ENCODE measurements around the gene PEPD. TPM values are rescaled to one million over a fixed set of nuclear protein-coding genes. Genes with fewer than 3 reads are reported as not detected.

PEPD gene
- total RNA-seq, 1 experiment from 2014 or later, result 14.2 TPM

DNA sequence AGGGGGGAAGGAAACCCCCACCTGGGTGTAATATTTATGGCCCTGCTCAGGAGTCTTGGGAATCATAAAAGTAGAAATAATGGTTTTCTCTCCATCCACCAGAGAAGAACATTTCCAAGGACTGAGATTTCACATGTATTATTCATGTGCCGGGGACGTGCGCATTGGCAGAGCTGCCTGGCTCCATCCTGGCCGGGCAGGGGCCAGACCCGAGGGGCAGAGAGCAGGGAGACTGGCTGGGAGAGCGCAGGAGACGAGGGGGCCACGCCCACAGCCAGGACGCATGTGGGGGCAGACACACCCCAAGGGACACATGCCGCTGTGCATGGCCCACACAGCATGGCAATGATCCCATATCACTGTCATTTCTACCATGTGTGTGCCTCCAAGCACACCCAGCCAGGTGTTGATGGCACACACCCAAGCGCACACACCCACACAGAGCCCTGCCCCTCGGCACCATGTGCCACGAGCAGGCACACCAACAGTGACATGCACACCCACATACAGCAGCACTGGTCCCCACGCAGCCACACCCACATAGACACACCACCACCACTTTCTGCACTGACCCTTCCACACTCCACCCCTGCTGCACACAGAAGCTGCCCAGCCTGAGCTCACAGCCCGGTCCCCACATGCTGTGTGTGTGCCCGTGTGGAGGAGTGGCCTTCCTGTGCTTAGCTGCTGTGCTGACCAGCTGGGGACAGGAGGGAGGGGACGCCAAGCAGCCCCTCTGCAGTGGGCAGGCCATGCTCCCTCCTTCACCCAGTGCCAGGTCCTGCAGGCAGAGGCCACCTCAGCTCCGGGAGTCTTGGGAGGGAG lies 108.8 kb downstream of the PEPD start:
- Histone ChIP-seq H3K9ac (ENCODE audit: low read length) (no peak overlapping the region), H3K9me3 (ENCODE audit: low read length) (no peaks in the 10 kb centered on the region), H3K4me2 (ENCODE audit: low read depth, low read length, poor library complexity, severe bottlenecking) (no peak overlapping the region), H2AFZ (ENCODE audit: low read length) (no peak overlapping the region), H4K20me1 (ENCODE audit: insufficient read depth, low read depth, low read length) (0 out of 2 replicates have a peak, but pooled peaks cover 5% of the 10 kb centered on the region), H3K79me2 (ENCODE audit: low read length) (no peaks in the 10 kb centered on the region), H3K27ac (ENCODE audit: low read length) (no peak overlapping the region), H3K4me3 (ENCODE audit: low read length) (no peak overlapping the region), H3K36me3 (ENCODE audit: insufficient read depth, low read length) (no peaks in the 10 kb centered on the region), H3K9me2 (replicated peaks; ENCODE audit: insufficient read depth, low read length) (no peaks in the 10 kb centered on the region), H3K4me1 (ENCODE audit: low read length) (no peaks in the 10 kb centered on the region), H3K27me3 (ENCODE audit: low read length) (no peaks in the 10 kb centered on the region)
- DNase-seq, result no peak

DNA sequence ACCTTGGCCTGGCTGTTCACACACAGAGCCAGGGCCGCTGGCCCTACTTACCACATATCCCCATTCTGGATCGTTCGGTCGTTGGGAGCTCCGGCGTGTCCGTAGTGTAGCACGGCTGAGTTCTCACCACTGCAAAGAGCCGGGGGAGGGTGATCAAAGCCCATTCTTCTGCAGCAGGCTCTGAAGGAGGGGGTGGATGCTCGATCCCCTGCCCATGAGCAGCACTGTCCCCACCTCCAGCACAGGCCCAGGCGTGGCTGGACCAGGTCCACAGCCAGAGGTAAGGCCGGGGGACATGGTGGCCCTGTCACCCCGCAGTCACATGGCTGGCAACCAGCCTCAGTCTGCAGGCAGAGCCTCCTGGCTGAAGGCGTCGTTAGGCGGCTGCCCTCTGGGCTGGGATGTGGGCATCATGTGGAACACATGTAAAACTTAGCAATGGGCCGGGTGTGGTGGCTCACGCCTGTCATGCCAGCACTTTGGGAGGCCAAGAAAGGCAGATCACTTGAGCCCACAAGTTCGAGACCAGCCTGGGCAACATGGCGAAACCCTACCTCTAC lies 109.9 kb downstream of the PEPD start:
- no peaks in the 10 kb centered on the region for H3K27me3 ChIP-seq (ENCODE audit: low read length)
- no peaks in the 10 kb centered on the region for H3K9me3 ChIP-seq (ENCODE audit: low read length)
- H3K4me2 ChIP-seq (ENCODE audit: low read depth, low read length, poor library complexity, severe bottlenecking), result no peak overlapping the region
- H2AFZ ChIP-seq (ENCODE audit: low read length), result no peak overlapping the region
- H3K9me2 ChIP-seq (replicated peaks; ENCODE audit: insufficient read depth, low read length), result no peaks in the 10 kb centered on the region
- H3K27ac ChIP-seq (ENCODE audit: low read length), result no peak overlapping the region
- H3K9ac ChIP-seq (ENCODE audit: low read length), result no peak overlapping the region
- H3K4me1 ChIP-seq (ENCODE audit: low read length), result no peaks in the 10 kb centered on the region
- H4K20me1 ChIP-seq (ENCODE audit: insufficient read depth, low read depth, low read length), result peaks cover 9% of the 10 kb centered on the region; the same call in 1 of the 2 replicates
- H3K36me3 ChIP-seq (ENCODE audit: insufficient read depth, low read length), result no peaks in the 10 kb centered on the region
- no peak overlapping the region for H3K4me3 ChIP-seq (ENCODE audit: low read length)
- DNase-seq, result no peak
- H3K79me2 ChIP-seq (ENCODE audit: low read length), result no peaks in the 10 kb centered on the region

DNA sequence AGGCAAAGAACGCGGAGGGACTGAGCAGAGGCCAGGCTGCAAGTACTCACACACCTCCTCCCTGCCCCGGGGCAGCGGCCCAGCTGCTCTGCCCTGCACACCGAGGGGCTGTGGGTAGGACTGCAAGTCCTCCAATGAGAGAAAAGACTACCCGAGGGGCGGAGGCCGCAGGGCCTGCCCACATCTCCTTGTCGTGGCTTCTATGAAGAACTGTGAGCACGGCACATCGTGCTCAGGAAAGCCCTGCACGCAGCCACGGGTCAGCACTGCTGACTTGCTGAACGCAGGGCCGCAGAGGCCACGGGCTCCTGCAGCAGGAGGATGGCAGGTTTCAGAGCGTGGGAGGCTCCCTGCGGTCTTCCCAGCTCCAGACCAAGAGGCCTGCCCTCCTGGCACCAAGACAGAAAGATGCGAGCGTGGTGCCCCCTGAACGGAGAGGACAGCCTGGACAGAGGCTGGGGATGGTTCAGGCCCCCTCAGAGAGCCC lies 110.6 kb downstream of the PEPD start:
- Histone ChIP-seq H2AFZ (ENCODE audit: low read length) (no peak overlapping the region), H3K9me2 (replicated peaks; ENCODE audit: insufficient read depth, low read length) (no peaks in the 10 kb centered on the region), H3K36me3 (ENCODE audit: insufficient read depth, low read length) (no peaks in the 10 kb centered on the region), H3K4me1 (ENCODE audit: low read length) (no peaks in the 10 kb centered on the region), H3K4me2 (ENCODE audit: low read depth, low read length, poor library complexity, severe bottlenecking) (no peak overlapping the region), H3K9ac (ENCODE audit: low read length) (no peak overlapping the region), H3K27me3 (ENCODE audit: low read length) (no peaks in the 10 kb centered on the region), H3K9me3 (ENCODE audit: low read length) (no peaks in the 10 kb centered on the region), H4K20me1 (ENCODE audit: insufficient read depth, low read depth, low read length) (peaks cover 13% of the 10 kb centered on the region; the same call in 1 of the 2 replicates), H3K27ac (ENCODE audit: low read length) (no peak overlapping the region), H3K4me3 (ENCODE audit: low read length) (no peak overlapping the region), H3K79me2 (ENCODE audit: low read length) (no peaks in the 10 kb centered on the region)
- DNase-seq, result no peak

DNA sequence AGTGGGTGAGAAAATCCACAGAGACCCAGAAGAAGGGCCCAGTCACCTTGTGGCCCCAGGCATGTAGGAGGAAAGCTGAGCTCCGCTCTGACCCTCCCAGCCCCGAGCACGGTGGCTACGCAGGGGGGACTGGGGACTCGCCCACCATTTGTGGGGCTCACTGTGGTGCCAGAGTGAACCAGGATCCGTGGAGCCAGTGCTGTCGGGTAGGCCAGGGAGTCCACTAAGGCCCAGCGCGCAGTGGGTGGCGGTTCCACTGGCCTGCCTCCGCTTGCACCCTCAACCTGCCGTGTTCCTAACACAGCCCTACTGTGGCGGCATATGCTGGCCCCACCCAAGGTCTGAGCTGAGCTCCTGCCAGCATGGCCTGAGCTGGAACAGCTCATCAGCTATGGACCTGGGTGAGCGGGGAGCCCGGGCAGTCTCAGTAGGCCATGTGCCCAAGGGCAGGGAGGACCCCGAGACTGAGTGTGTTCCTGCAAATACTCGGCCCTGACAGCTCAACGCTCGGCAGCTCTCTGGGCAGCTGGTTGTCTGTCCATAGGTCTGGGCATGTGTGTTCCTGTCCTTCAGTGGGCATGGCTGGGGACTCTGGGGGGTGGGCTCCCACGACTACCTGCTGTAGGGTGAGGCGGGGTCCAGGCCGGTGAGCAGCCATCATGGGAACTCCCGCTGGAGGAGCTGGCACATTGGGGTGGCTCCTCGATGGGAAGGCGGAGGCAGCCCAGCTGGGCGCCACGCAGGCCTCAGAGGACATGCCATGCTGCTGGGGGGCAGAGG lies 111.5 kb downstream of the PEPD start:
- H2AFZ ChIP-seq (ENCODE audit: low read length), result no peak overlapping the region
- H3K9me3 ChIP-seq (ENCODE audit: low read length), result no peaks in the 10 kb centered on the region
- H3K27me3 ChIP-seq (ENCODE audit: low read length), result no peaks in the 10 kb centered on the region
- no peak overlapping the region for H3K4me2 ChIP-seq (ENCODE audit: low read depth, low read length, poor library complexity, severe bottlenecking)
- H3K4me1 ChIP-seq (ENCODE audit: low read length), result no peaks in the 10 kb centered on the region
- no peaks in the 10 kb centered on the region for H3K36me3 ChIP-seq (ENCODE audit: insufficient read depth, low read length)
- no peak overlapping the region for H3K27ac ChIP-seq (ENCODE audit: low read length)
- no peak overlapping the region for H3K4me3 ChIP-seq (ENCODE audit: low read length)
- no peak overlapping the region for H3K9ac ChIP-seq (ENCODE audit: low read length)
- H4K20me1 ChIP-seq (ENCODE audit: insufficient read depth, low read depth, low read length), result peaks cover 9% of the 10 kb centered on the region; the same call in 1 of the 2 replicates
- H3K9me2 ChIP-seq (replicated peaks; ENCODE audit: insufficient read depth, low read length), result no peaks in the 10 kb centered on the region
- no peaks in the 10 kb centered on the region for H3K79me2 ChIP-seq (ENCODE audit: low read length)
- no peak for DNase-seq

DNA sequence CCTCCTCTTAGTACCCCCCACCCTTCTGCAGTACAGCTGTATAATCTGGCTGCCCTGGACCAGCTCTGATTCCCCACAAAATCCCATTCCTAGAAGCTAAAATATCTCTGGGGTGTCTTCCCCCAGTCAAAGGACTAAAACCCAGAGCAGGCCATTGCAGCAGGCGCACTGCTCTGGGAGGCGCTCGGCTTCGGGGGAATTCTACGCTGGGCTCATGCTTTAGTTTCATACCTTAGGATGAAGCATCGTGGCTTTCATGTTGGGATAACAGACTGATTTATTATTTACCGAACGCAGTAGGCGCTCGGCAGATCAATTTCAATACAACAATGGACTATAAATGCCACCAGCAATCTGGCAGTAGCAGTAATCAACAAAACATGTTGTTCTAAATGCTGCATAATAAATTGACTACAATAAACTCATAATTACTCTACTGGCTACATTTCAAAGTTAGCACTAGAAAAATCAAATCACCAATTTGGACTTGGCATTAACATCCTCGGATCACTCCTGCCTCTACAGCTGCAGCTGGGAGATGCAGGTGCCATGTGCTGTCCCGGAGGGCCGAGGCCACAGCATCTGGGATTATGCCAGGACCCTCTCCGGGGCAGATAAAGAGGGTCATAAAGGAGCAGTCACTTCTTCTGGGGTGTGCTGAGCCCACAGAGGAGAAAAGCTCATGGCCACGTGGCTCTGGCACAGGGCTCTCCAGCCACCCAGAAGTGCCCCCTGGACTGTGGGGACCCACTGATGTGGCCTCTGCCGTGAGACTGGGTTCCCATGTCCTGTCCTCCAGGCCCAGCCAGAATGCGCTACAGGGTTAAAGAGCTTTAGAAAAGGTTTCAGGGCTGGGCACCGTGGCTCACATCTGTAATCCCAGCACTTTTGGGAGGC lies 112.8 kb downstream of the PEPD start:
- no peaks in the 10 kb centered on the region for H3K9me2 ChIP-seq (replicated peaks; ENCODE audit: insufficient read depth, low read length)
- H3K27ac ChIP-seq (ENCODE audit: low read length), result no peak overlapping the region
- H3K36me3 ChIP-seq (ENCODE audit: insufficient read depth, low read length), result no peaks in the 10 kb centered on the region
- no peak for DNase-seq
- H3K4me1 ChIP-seq (ENCODE audit: low read length), result no peaks in the 10 kb centered on the region
- no peak overlapping the region for H3K4me2 ChIP-seq (ENCODE audit: low read depth, low read length, poor library complexity, severe bottlenecking)
- H3K9me3 ChIP-seq (ENCODE audit: low read length), result no peaks in the 10 kb centered on the region
- H3K4me3 ChIP-seq (ENCODE audit: low read length), result no peak overlapping the region
- H3K9ac ChIP-seq (ENCODE audit: low read length), result no peak overlapping the region
- no peak overlapping the region for H2AFZ ChIP-seq (ENCODE audit: low read length)
- H4K20me1 ChIP-seq (ENCODE audit: insufficient read depth, low read depth, low read length), result peaks cover 9% of the 10 kb centered on the region; the same call in 1 of the 2 replicates
- no peaks in the 10 kb centered on the region for H3K79me2 ChIP-seq (ENCODE audit: low read length)
- H3K27me3 ChIP-seq (ENCODE audit: low read length), result no peaks in the 10 kb centered on the region

DNA sequence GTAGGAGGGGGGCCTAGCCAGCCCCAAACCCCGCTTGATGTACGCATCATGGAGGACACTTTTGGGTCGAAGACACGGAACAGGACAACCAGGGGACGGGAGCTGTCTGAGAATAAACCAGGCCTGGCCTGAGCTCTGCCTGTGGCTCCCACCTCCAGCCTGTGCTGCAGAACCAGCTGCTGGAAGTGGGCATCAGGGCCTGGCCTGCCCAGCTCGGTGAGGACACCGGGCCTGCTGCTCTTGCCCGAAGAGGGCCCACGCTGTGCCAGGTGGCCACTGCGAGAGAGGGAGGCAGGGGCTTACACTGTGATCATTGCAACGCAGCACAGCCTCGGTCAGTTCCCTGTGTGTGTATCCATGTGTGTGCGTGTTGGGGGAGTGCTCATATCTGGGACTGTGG lies 113.5 kb downstream of the PEPD start:
- Histone ChIP-seq H4K20me1 (ENCODE audit: insufficient read depth, low read depth, low read length) (peaks cover 9% of the 10 kb centered on the region; the same call in 1 of the 2 replicates), H3K79me2 (ENCODE audit: low read length) (no peaks in the 10 kb centered on the region), H3K27ac (ENCODE audit: low read length) (no peak overlapping the region)

DNA sequence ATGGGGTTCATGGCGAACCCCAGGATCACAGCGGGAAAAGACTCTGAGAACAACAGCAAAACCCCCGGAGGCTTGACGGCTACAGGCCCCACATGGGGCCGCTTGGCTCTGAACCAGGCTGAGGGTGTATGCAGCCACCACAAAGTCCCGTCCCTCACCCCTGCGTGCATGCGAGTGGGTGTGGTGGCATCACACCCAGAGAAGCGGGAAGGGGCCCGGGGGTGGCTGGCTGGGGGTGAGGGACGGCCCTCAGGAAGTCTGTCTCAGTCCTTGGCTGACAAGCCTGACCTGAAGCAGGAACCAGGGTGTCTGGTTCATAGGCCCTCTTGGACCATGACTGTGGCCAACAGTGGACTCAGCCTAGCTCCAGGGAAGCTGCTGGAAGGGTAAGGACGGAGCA lies 113.9 kb downstream of the PEPD start:
- Histone ChIP-seq H3K9me3 (ENCODE audit: low read length) (no peaks in the 10 kb centered on the region), H3K9me2 (replicated peaks; ENCODE audit: insufficient read depth, low read length) (no peaks in the 10 kb centered on the region), H3K27me3 (ENCODE audit: low read length) (no peaks in the 10 kb centered on the region), H4K20me1 (ENCODE audit: insufficient read depth, low read depth, low read length) (peaks cover 9% of the 10 kb centered on the region; the same call in 1 of the 2 replicates), H3K79me2 (ENCODE audit: low read length) (no peaks in the 10 kb centered on the region), H3K4me1 (ENCODE audit: low read length) (no peaks in the 10 kb centered on the region), H3K27ac (ENCODE audit: low read length) (no peak overlapping the region), H3K4me3 (ENCODE audit: low read length) (no peak overlapping the region), H3K4me2 (ENCODE audit: low read depth, low read length, poor library complexity, severe bottlenecking) (no peak overlapping the region), H3K36me3 (ENCODE audit: insufficient read depth, low read length) (no peaks in the 10 kb centered on the region), H2AFZ (ENCODE audit: low read length) (no peak overlapping the region), H3K9ac (ENCODE audit: low read length) (no peak overlapping the region)
- DNase-seq, result no peak

More for the DNA sequence above, 113.5 kb downstream of the PEPD start:
- Histone ChIP-seq H3K4me1 (ENCODE audit: low read length) (no peaks in the 10 kb centered on the region), H3K9me2 (replicated peaks; ENCODE audit: insufficient read depth, low read length) (no peaks in the 10 kb centered on the region), H3K9ac (ENCODE audit: low read length) (no peak overlapping the region), H3K4me3 (ENCODE audit: low read length) (no peak overlapping the region), H2AFZ (ENCODE audit: low read length) (no peak overlapping the region), H3K9me3 (ENCODE audit: low read length) (no peaks in the 10 kb centered on the region), H3K36me3 (ENCODE audit: insufficient read depth, low read length) (no peaks in the 10 kb centered on the region), H3K4me2 (ENCODE audit: low read depth, low read length, poor library complexity, severe bottlenecking) (no peak overlapping the region), H3K27me3 (ENCODE audit: low read length) (no peaks in the 10 kb centered on the region)
- DNase-seq, result no peak

Data from Karpas-422 (cell line).